ENCODE results near the gene DNAH5.

DNA sequence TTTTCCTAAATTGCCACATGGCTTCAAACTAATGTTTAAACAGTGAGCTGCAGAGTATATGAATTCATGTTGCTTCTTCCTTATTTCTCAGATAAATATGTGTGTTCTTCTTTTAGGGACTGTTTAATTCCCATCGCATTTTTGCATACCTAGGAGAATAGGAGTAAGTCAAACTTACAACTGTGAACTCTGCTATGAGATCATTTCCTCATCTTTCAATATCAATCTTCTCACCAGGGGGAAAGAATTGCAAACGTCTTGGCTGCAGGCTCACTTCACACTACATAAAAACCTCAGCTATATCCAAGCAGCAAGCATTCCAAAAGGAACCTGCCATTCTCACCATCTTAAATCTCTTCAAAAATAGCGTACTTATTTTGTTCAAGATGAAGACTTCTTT lies 271.0 kb downstream of the DNAH5 start:
- TF ChIP-seq, protein P1, sequence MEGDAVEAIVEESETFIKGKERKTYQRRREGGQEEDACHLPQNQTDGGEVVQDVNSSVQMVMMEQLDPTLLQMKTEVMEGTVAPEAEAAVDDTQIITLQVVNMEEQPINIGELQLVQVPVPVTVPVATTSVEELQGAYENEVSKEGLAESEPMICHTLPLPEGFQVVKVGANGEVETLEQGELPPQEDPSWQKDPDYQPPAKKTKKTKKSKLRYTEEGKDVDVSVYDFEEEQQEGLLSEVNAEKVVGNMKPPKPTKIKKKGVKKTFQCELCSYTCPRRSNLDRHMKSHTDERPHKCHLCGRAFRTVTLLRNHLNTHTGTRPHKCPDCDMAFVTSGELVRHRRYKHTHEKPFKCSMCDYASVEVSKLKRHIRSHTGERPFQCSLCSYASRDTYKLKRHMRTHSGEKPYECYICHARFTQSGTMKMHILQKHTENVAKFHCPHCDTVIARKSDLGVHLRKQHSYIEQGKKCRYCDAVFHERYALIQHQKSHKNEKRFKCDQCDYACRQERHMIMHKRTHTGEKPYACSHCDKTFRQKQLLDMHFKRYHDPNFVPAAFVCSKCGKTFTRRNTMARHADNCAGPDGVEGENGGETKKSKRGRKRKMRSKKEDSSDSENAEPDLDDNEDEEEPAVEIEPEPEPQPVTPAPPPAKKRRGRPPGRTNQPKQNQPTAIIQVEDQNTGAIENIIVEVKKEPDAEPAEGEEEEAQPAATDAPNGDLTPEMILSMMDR (IDR thresholded peaks at IDR 0.05): no peak
- TF ChIP-seq POLR2A (IDR thresholded peaks at IDR 0.05): no peak

Measured in right lobe of liver (tissue), 4 donors.